HEK293 (cell line): ENCODE results near the gene UBXN10.

Source experiments
- CTCF ChIA-PET: fragments of 350-600 bp; formaldehyde crosslinking; extraction: SDS; loops from one replicate; lab custom pipeline; 2021; ENCODE audit warnings: antibody characterized with exemption; lab: Yijun Ruan, JAX
- POLR2A ChIA-PET: fragments of 300-600 bp; formaldehyde crosslinking; extraction: SDS; loops from one replicate; lab custom pipeline; 2020; ENCODE audit warnings: antibody characterized with exemption, inconsistent platforms; lab: Yijun Ruan, JAX
- H3K27ac ChIP-seq: fragments of 200-500 bp; sonication (Bioruptor generic); 2 replicates; pipeline ENCODE4 v1.5.1; 2014; ENCODE audit warnings: low read depth, low read length, control low read depth, inconsistent platforms; ENCODE audit errors: extremely low read depth
- H3K36me3 ChIP-seq, 2 experiments: fragments of 200-500 bp in 1 of 2; sonication (Bioruptor generic) in 1 of 2; 1 replicate in 1 of 2; 2 replicates in 1 of 2; pipeline ENCODE4 v1.5.1; 2014 to 2017; ENCODE audit warnings: inconsistent platforms in 2 of 2, low read length in 2 of 2; ENCODE audit not compliant: control insufficient read depth in 2 of 2, insufficient read depth in 1 of 2
- H3K4me1 ChIP-seq: fragments of 200-500 bp; sonication (Bioruptor generic); 2 replicates; pipeline ENCODE4 v1.5.1; 2014; ENCODE audit warnings: mild to moderate bottlenecking, low read length, inconsistent platforms; ENCODE audit not compliant: control insufficient read depth, insufficient read depth
- H3K4me3 ChIP-seq: 2 replicates; pipeline ENCODE4 v1.5.1; 2011; ENCODE audit warnings: low read depth, mild to moderate bottlenecking, control low read depth, low read length, moderate library complexity
- H3K9me3 ChIP-seq: fragments of 200-500 bp; sonication (Bioruptor generic); 2 replicates; pipeline ENCODE4 v1.5.1; 2014; ENCODE audit warnings: low read depth, low read length, inconsistent platforms; ENCODE audit not compliant: control insufficient read depth, insufficient read depth
- BCL11A ChIP-seq: fragments of 450-650 bp; formaldehyde crosslinking; IDR thresholded peaks from 2 replicates; pipeline ENCODE4 v1.5.1; 2016; ENCODE audit warnings: low read depth, missing biosample characterization, missing genetic modification characterization
- KLF1 ChIP-seq: fragments of 450-650 bp; formaldehyde crosslinking; IDR thresholded peaks from 2 replicates; pipeline ENCODE4 v1.5.1; 2016; ENCODE audit warnings: missing biosample characterization, missing genetic modification characterization
- KLF9 ChIP-seq: fragments of 450-650 bp; formaldehyde crosslinking; IDR thresholded peaks from 2 replicates; pipeline ENCODE4 v1.5.1; 2016; ENCODE audit warnings: missing biosample characterization, missing genetic modification characterization, low read depth
- PRDM4 ChIP-seq: fragments of 450-650 bp; formaldehyde crosslinking; IDR thresholded peaks from 2 replicates; pipeline ENCODE4 v1.5.1; 2017; ENCODE audit warnings: missing biosample characterization, missing genetic modification characterization
- SCRT1 ChIP-seq: fragments of 450-650 bp; formaldehyde crosslinking; IDR thresholded peaks from 2 replicates; pipeline ENCODE4 v1.5.1; 2016; ENCODE audit warnings: missing biosample characterization, missing genetic modification characterization, borderline replicate concordance
- ZBTB10 ChIP-seq: fragments of 450-650 bp; formaldehyde crosslinking; IDR thresholded peaks from 2 replicates; pipeline ENCODE4 v1.5.1; 2016; ENCODE audit warnings: missing biosample characterization, missing genetic modification characterization
- ZNF19 ChIP-seq: fragments of 450-650 bp; formaldehyde crosslinking; IDR thresholded peaks from 2 replicates; pipeline ENCODE4; 2016; ENCODE audit warnings: missing biosample characterization, missing genetic modification characterization, low read depth
- ZNF23 ChIP-seq: fragments of 450-650 bp; formaldehyde crosslinking; IDR thresholded peaks from 2 replicates; pipeline ENCODE4 v1.5.1; 2016; ENCODE audit warnings: missing biosample characterization, missing genetic modification characterization, borderline replicate concordance
- ZNF292 ChIP-seq: fragments of 450-650 bp; formaldehyde crosslinking; IDR thresholded peaks from 2 replicates; pipeline ENCODE4 v1.5.1; 2016; ENCODE audit warnings: low read depth, missing biosample characterization, missing genetic modification characterization, borderline replicate concordance
- ZNF366 ChIP-seq: fragments of 450-650 bp; formaldehyde crosslinking; conservative IDR thresholded peaks from 2 replicates; pipeline ENCODE4 v1.5.1; 2016; ENCODE audit warnings: missing biosample characterization, missing genetic modification characterization
- ZNF394 ChIP-seq: fragments of 450-650 bp; formaldehyde crosslinking; IDR thresholded peaks from 2 replicates; pipeline ENCODE4 v1.5.1; 2016; ENCODE audit warnings: missing biosample characterization, missing genetic modification characterization, mild to moderate bottlenecking, moderate library complexity, borderline replicate concordance
- ZNF488 ChIP-seq: fragments of 450-650 bp; formaldehyde crosslinking; IDR thresholded peaks from 2 replicates; pipeline ENCODE4 v1.5.1; 2016; ENCODE audit warnings: missing biosample characterization, missing genetic modification characterization
- ZNF529 ChIP-seq: fragments of 450-650 bp; formaldehyde crosslinking; IDR thresholded peaks from 2 replicates; pipeline ENCODE4 v1.5.1; 2017; ENCODE audit warnings: missing genetic modification characterization, missing biosample characterization; ENCODE audit not compliant: insufficient replicate concordance
- ZNF626 ChIP-seq: fragments of 450-650 bp; sonication (Bioruptor Pico); formaldehyde crosslinking; IDR thresholded peaks from 2 replicates; pipeline ENCODE4 v1.5.1; 2018; ENCODE audit warnings: missing biosample characterization, missing genetic modification characterization, inconsistent platforms
- ZNF785 ChIP-seq: fragments of 450-650 bp; formaldehyde crosslinking; IDR thresholded peaks from 2 replicates; pipeline ENCODE4 v1.5.1; 2016; ENCODE audit warnings: missing biosample characterization, missing genetic modification characterization
- ZSCAN30 ChIP-seq: fragments of 450-650 bp; IDR thresholded peaks from 2 replicates; pipeline ENCODE4 v1.5.1; 2018; ENCODE audit warnings: missing biosample characterization, mild to moderate bottlenecking, missing genetic modification characterization, moderate library complexity
- TF ChIP-seq, protein P1 (sequence below): fragments of 450-650 bp; formaldehyde crosslinking; IDR thresholded peaks from 2 replicates; pipeline ENCODE4 v1.5.1; 2016; ENCODE audit warnings: missing biosample characterization, missing genetic modification characterization
- TF ChIP-seq, protein P2 (sequence below): fragments of 450-650 bp; formaldehyde crosslinking; IDR thresholded peaks from 2 replicates; pipeline ENCODE4 v1.5.1; 2016; ENCODE audit warnings: missing biosample characterization, missing genetic modification characterization
- TF ChIP-seq, protein P3 (sequence below): fragments of 450-650 bp; formaldehyde crosslinking; IDR thresholded peaks from 2 replicates; pipeline ENCODE4 v1.5.1; 2016; ENCODE audit warnings: missing biosample characterization, missing genetic modification characterization

Gene UBXN10

GRCh38 chr1:20195462-20195780 lies 9.5 kb downstream of the UBXN10 start:
- no peak overlapping the region for H3K27ac ChIP-seq
- TF ChIP-seq, protein P1, sequence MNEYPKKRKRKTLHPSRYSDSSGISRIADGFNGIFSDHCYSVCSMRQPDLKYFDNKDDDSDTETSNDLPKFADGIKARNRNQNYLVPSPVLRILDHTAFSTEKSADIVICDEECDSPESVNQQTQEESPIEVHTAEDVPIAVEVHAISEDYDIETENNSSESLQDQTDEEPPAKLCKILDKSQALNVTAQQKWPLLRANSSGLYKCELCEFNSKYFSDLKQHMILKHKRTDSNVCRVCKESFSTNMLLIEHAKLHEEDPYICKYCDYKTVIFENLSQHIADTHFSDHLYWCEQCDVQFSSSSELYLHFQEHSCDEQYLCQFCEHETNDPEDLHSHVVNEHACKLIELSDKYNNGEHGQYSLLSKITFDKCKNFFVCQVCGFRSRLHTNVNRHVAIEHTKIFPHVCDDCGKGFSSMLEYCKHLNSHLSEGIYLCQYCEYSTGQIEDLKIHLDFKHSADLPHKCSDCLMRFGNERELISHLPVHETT (tag by site-specific recombination), result no peak
- no peak for TF ChIP-seq SCRT1 (tag by site-specific recombination)
- no peak for TF ChIP-seq PRDM4 (tag by site-specific recombination)
- no peaks in the 10 kb centered on the region for H3K9me3 ChIP-seq
- no peaks in the 10 kb centered on the region for H3K4me1 ChIP-seq
- ChIA-PET CTCF (interaction anchor here (0.6 to 3.8 kb wide), 39 partner anchors 8 to 565 kb away, joined by 3 to 37 read pairs (median 4); no protein-coding TSS in a partner anchor), POLR2A (no interaction called here)
- H3K4me3 ChIP-seq, result no peak overlapping the region
- H3K36me3 ChIP-seq, result no peaks in the 10 kb centered on the region

DNA sequence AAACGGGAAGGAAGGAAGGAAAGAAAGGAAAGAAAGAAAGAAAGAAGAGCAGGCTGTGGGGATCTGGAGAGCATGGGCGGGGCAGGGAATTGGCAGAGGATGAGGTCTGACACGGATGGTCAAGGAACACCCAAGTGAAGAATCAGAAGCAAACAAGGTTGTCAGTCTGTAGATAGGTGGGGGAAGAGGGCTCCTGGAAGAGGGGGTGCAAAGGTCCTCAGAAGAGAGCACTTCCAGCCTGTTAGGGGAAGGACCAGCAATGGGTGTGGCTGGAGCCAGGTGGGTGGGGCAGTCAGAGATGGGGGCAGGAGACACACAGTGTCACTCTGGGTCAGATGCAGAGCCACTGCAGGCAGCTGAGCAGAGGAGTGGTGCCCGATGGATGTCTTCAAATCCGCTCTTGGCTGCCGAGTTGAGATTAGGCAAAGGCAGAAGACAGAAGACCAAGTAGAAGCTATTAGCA lies 11.5 kb downstream of the UBXN10 start:
- ChIA-PET POLR2A (no interaction called here), CTCF (interaction anchor here (0.6 to 0.7 kb wide), 2 partner anchors 16 to 297 kb away, joined by 3 read pairs; no protein-coding TSS in a partner anchor)
- H3K9me3 ChIP-seq, result no peaks in the 10 kb centered on the region
- H3K36me3 ChIP-seq, result no peaks in the 10 kb centered on the region
- TF ChIP-seq ZNF292, result no peak
- TF ChIP-seq, protein P2, sequence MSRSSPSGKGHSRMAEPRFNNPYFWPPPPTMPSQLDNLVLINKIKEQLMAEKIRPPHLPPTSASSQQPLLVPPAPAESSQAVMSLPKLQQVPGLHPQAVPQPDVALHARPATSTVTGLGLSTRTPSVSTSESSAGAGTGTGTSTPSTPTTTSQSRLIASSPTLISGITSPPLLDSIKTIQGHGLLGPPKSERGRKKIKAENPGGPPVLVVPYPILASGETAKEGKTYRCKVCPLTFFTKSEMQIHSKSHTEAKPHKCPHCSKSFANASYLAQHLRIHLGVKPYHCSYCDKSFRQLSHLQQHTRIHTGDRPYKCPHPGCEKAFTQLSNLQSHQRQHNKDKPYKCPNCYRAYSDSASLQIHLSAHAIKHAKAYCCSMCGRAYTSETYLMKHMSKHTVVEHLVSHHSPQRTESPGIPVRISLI (tag by site-specific recombination), result 0 out of 2 replicates have a peak, but pooled peaks have one; percentile 20
- peak; percentile 69 for TF ChIP-seq KLF1 (tag by site-specific recombination)
- TF ChIP-seq ZNF488 (tag by site-specific recombination), result no peak
- peak; percentile 44; the same call in 1 of the 2 replicates for TF ChIP-seq ZNF366 (tag by site-specific recombination)
- peak; percentile 50; the same call in 1 of the 2 replicates for TF ChIP-seq KLF9
- H3K4me1 ChIP-seq, result no peaks in the 10 kb centered on the region
- H3K27ac ChIP-seq, result no peak overlapping the region
- H3K4me3 ChIP-seq, result no peak overlapping the region

GRCh38 chr1:20198296-20198695 lies 12.4 kb downstream of the UBXN10 start:
- Histone ChIP-seq H3K36me3 (no peaks in the 10 kb centered on the region), H3K4me1 (no peaks in the 10 kb centered on the region), H3K27ac (no peak overlapping the region), H3K9me3 (no peaks in the 10 kb centered on the region), H3K4me3 (no peak overlapping the region)
- TF ChIP-seq ZSCAN30 (tag by site-specific recombination) (no peak), ZNF785 (no peak), ZNF394 (tag by site-specific recombination) (no peak), ZNF19 (tag by site-specific recombination) (no peak), ZNF23 (tag by site-specific recombination) (no peak), ZNF529 (tag by site-specific recombination) (no peak), BCL11A (tag by site-specific recombination) (no peak), ZBTB10 (tag by site-specific recombination) (no peak), ZNF626 (no peak)
- TF ChIP-seq, protein P3, sequence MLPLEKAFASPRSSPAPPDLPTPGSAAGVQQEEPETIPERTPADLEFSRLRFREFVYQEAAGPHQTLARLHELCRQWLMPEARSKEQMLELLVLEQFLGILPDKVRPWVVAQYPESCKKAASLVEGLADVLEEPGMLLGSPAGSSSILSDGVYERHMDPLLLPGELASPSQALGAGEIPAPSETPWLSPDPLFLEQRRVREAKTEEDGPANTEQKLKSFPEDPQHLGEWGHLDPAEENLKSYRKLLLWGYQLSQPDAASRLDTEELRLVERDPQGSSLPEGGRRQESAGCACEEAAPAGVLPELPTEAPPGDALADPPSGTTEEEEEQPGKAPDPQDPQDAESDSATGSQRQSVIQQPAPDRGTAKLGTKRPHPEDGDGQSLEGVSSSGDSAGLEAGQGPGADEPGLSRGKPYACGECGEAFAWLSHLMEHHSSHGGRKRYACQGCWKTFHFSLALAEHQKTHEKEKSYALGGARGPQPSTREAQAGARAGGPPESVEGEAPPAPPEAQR, result no peak
- ChIA-PET POLR2A (no interaction called here), CTCF (interaction anchor here (0.7 kb wide), 1 partner anchor 441 kb away, joined by 3 read pairs; no protein-coding TSS in a partner anchor)
